ENCODE results near the gene UBE2I.

DNA sequence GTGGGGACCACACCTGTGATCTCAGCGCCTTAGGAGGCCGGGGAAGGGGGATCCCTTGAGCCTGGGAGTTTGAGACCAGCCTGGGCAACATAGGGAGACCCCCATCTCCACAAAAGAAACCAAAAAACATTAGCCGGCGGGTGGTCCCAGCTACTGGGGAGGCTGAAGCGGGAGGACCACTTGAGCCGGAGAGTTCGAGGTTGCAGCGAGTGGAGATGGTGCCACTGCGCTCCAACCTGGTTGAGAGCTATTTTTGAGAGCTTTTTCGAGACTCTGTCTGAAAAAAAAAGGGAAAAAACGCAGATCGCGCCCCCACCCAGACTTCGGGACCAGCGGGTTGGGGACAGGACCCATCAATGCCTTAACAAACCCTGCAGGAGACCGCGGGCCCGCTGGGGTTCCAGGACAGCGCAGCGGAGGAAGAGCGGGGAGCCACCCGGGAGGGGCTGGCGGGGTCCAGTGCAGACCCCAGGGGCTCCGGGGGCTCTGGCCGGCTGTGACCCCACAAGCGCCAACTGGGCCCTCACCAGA lies 23.2 kb downstream of the UBE2I start:
- no peak for TF ChIP-seq EZH2 (IDR thresholded peaks at IDR 0.05)
- TF ChIP-seq POLR2AphosphoS5 (IDR thresholded peaks at IDR 0.05; ENCODE audit: borderline replicate concordance, low read depth, low read length) = no peak

All from SK-N-MC (cell line).